H9 (cell line): ENCODE results near the gene ZDHHC24. TPM values are rescaled to one million over a fixed set of nuclear protein-coding genes. Genes with fewer than 3 reads are reported as not detected.
A peak's percentile ranks its signal among the peaks of the same experiment; 100 is the strongest.

Experiments
- DNase-seq: peaks from one replicate; pipeline ENCODE4 v3.0.0-alpha.2; 2017
- H2AFZ ChIP-seq: one replicate; pipeline ENCODE4 v1.6.1; 2013; ENCODE audit warnings: mild to moderate bottlenecking, low read length, control low read depth, moderate library complexity
- H2AK5ac ChIP-seq: 2 replicates; pipeline ENCODE4 v1.6.1; 2013; ENCODE audit warnings: low read length, control low read depth, mixed read lengths; ENCODE audit not compliant: insufficient read length
- H2BK120ac ChIP-seq: one replicate; pipeline ENCODE4 v1.6.1; 2013; ENCODE audit warnings: low read depth, mild to moderate bottlenecking, low read length, control low read depth, inconsistent platforms; ENCODE audit not compliant: poor library complexity, severe bottlenecking
- H2BK12ac ChIP-seq: 2 replicates; pipeline ENCODE4 v1.6.1; 2013; ENCODE audit warnings: low read length, control low read depth, mixed read lengths, low read depth; ENCODE audit not compliant: insufficient read length
- H2BK15ac ChIP-seq: 2 replicates; pipeline ENCODE4 v1.6.1; 2013; ENCODE audit warnings: low read depth, low read length, control low read depth
- H2BK20ac ChIP-seq: one replicate; pipeline ENCODE4 v1.6.1; 2013; ENCODE audit warnings: low read depth, mild to moderate bottlenecking, low read length, control low read depth, inconsistent platforms; ENCODE audit not compliant: poor library complexity, severe bottlenecking
- H2BK5ac ChIP-seq: 2 replicates; pipeline ENCODE4 v1.6.1; 2013; ENCODE audit warnings: low read length, control low read depth, mixed read lengths; ENCODE audit not compliant: insufficient read length
- H3K14ac ChIP-seq: 2 replicates; pipeline ENCODE4 v1.6.1; 2013; ENCODE audit warnings: low read length, control low read depth; ENCODE audit not compliant: insufficient read depth
- H3K18ac ChIP-seq: 2 replicates; pipeline ENCODE4 v1.6.1; 2013; ENCODE audit warnings: low read depth, mild to moderate bottlenecking, mixed read lengths, low read length, control low read depth; ENCODE audit not compliant: insufficient read length
- H3K23ac ChIP-seq: 2 replicates; pipeline ENCODE4 v1.6.1; 2013; ENCODE audit warnings: low read length, control low read depth, mixed read lengths, low read depth; ENCODE audit not compliant: insufficient read length
- H3K23me2 ChIP-seq: 2 replicates; pipeline ENCODE4 v1.6.1; 2013; ENCODE audit warnings: low read depth, mild to moderate bottlenecking, mixed read lengths, low read length, control low read depth; ENCODE audit not compliant: insufficient read length, poor library complexity, severe bottlenecking
- H3K27ac ChIP-seq: 2 replicates; pipeline ENCODE4 v1.5.1; 2013; ENCODE audit warnings: low read length, control low read depth, mixed read lengths, low read depth; ENCODE audit not compliant: insufficient read length
- H3K27me3 ChIP-seq: 2 replicates; pipeline ENCODE4 v1.6.1; 2013; ENCODE audit warnings: low read length, control low read depth, inconsistent platforms; ENCODE audit not compliant: insufficient read depth
- H3K4ac ChIP-seq: 2 replicates; pipeline ENCODE4 v1.6.1; 2013; ENCODE audit warnings: low read depth, mild to moderate bottlenecking, control low read depth, inconsistent platforms, low read length, moderate library complexity
- H3K4me1 ChIP-seq: 2 replicates; pipeline ENCODE4 v1.6.1; 2013; ENCODE audit warnings: low read length, control low read depth, inconsistent platforms; ENCODE audit not compliant: insufficient read depth
- H3K4me2 ChIP-seq: 2 replicates; pipeline ENCODE4 v1.6.1; 2013; ENCODE audit warnings: low read length, control low read depth, mixed read lengths; ENCODE audit not compliant: insufficient read length, insufficient read depth
- H3K56ac ChIP-seq: 2 replicates; pipeline ENCODE4 v1.6.1; 2013; ENCODE audit warnings: low read depth, mild to moderate bottlenecking, mixed read lengths, low read length, control low read depth; ENCODE audit not compliant: insufficient read length
- H3K79me1 ChIP-seq: 2 replicates; pipeline ENCODE4 v1.6.1; 2013; ENCODE audit warnings: low read depth, mild to moderate bottlenecking, moderate library complexity, low read length, control low read depth, inconsistent platforms; ENCODE audit not compliant: insufficient read depth, poor library complexity, severe bottlenecking
- H3K79me2 ChIP-seq: 2 replicates; pipeline ENCODE4 v1.6.1; 2013; ENCODE audit warnings: low read length, control low read depth, inconsistent platforms; ENCODE audit not compliant: insufficient read depth
- H3K9ac ChIP-seq: 2 replicates; pipeline ENCODE4 v1.6.1; 2013; ENCODE audit warnings: low read length, control low read depth, mixed read lengths; ENCODE audit not compliant: insufficient read length; ENCODE audit errors: extremely low read depth
- H3K9me3 ChIP-seq: one replicate; pipeline ENCODE4 v1.6.1; 2013; ENCODE audit warnings: low read depth, low read length, inconsistent platforms; ENCODE audit not compliant: control insufficient read depth
- H3T11ph ChIP-seq: one replicate; pipeline ENCODE4 v1.6.1; 2013; ENCODE audit warnings: mild to moderate bottlenecking, low read length, control low read depth, inconsistent platforms
- H4K20me1 ChIP-seq: one replicate; pipeline ENCODE4 v1.6.1; 2013; ENCODE audit not compliant: control insufficient read depth, insufficient read length, insufficient read depth
- H4K5ac ChIP-seq: 2 replicates; pipeline ENCODE4 v1.6.1; 2013; ENCODE audit warnings: low read depth, mild to moderate bottlenecking, mixed read lengths, low read length, control low read depth; ENCODE audit not compliant: insufficient read length
- H4K8ac ChIP-seq: replicated peaks from 2 replicates; pipeline ENCODE4 v1.6.1; 2013; ENCODE audit warnings: low read length, control low read depth, mixed read lengths, low read depth; ENCODE audit not compliant: insufficient read length
- H4K91ac ChIP-seq: 2 replicates; pipeline ENCODE4 v1.6.1; 2013; ENCODE audit warnings: low read depth, mild to moderate bottlenecking, moderate library complexity, mixed read lengths, low read length, control low read depth; ENCODE audit not compliant: insufficient read length
- H3K27ac Mint-ChIP-seq, 3 experiments: 2 replicates in 2 of 3; 3 replicates in 1 of 3; pipeline ENCODE4 v1.8.0; 2020 to 2021; ENCODE audit warnings: mixed read lengths in 3 of 3, mild to moderate bottlenecking in 1 of 3, moderate library complexity in 1 of 3
- H3K27me3 Mint-ChIP-seq: 2 replicates; pipeline ENCODE4 v1.8.0; 2021; ENCODE audit warnings: low read depth, mild to moderate bottlenecking, moderate library complexity, mixed read lengths
- H3K36me3 Mint-ChIP-seq, 3 experiments: 2 replicates in 2 of 3; 3 replicates in 1 of 3; pipeline ENCODE4 v1.8.0; 2020 to 2021; ENCODE audit warnings: low read depth in 3 of 3, mixed read lengths in 3 of 3; ENCODE audit not compliant: insufficient read depth in 1 of 3
- H3K4me1 Mint-ChIP-seq, 2 experiments: 2 replicates each; pipeline ENCODE4 v1.8.0; 2020; ENCODE audit warnings: mixed read lengths in 2 of 2
- H3K4me3 Mint-ChIP-seq, 2 experiments: 2 replicates in 1 of 2; 3 replicates in 1 of 2; pipeline ENCODE4 v1.8.0; 2020 to 2021; ENCODE audit warnings: mild to moderate bottlenecking in 2 of 2, mixed read lengths in 2 of 2, moderate library complexity in 1 of 2
- H3K9me3 Mint-ChIP-seq, 2 experiments: 2 replicates in 1 of 2; 3 replicates in 1 of 2; pipeline ENCODE4 v1.8.0; 2020; ENCODE audit warnings: mild to moderate bottlenecking in 2 of 2, mixed read lengths in 2 of 2, moderate library complexity in 1 of 2
- CTCF ChIP-seq: fragments of 200-600 bp; sonication (generic); conservative IDR thresholded peaks from 3 replicates; pipeline ENCODE4 v1.8.0; 2021; ENCODE audit warnings: antibody characterized with exemption, mild to moderate bottlenecking
- whole genome bisulfite sequencing: extraction: QIAGEN DNeasy Blood & Tissue Kit; methylation state at CpG from one replicate; pipeline ENCODE4 v1.1.7; 2013; ENCODE audit warnings: missing lambda C conversion rate, low lambda C conversion rate, mixed read lengths; ENCODE audit not compliant: insufficient read length; ENCODE audit errors: extremely low coverage; 5-methylcytosine and 5-hydroxymethylcytosine counted together
- total RNA-seq: library from RNA; stranded (reverse); gene quantifications from 2 replicates; pipeline ENCODE4 v1.2.1, GENCODE V29; 2021

ZDHHC24 gene
- total RNA-seq, 1 experiment from 2014 or later: 8.9 TPM

- no peaks in the 10 kb centered on the region for H3K27me3 ChIP-seq
- H2AFZ ChIP-seq: no peak overlapping the region
- no peak overlapping the region for H4K91ac ChIP-seq
- no peak for TF ChIP-seq CTCF
- H3K18ac ChIP-seq: no peak overlapping the region
- no peak overlapping the region for H3K4me2 ChIP-seq
- peaks cover 2 to 45% (median 36%) of the 10 kb centered on the region in 3 experiments; a peak in 5 of 7 replicates for H3K36me3 Mint-ChIP-seq
- no CpG with 5 or more reads among the region's 4 CpGs for WGBS
- no peaks in the 10 kb centered on the region; a peak in 1 of 5 replicates for H3K9me3 Mint-ChIP-seq
- H3K9ac ChIP-seq: no peak overlapping the region
- no peak overlapping the region for H3K4me3 Mint-ChIP-seq
- no peak for DNase-seq
- H3K23me2 ChIP-seq: no peaks in the 10 kb centered on the region
- H2BK5ac ChIP-seq: no peak overlapping the region
- no peak overlapping the region for H3K4ac ChIP-seq
- H3K4me1 Mint-ChIP-seq: peaks cover 21% of the 10 kb centered on the region in 2 experiments
- no peaks in the 10 kb centered on the region for H3K79me1 ChIP-seq
- H3K27ac Mint-ChIP-seq: peak overlapping the region in 1 of 3 experiments; percentile 19; a peak in 1 of 7 replicates
- no peaks in the 10 kb centered on the region; the same call in 1 of the 2 replicates for H3K27me3 Mint-ChIP-seq
- H3K9me3 ChIP-seq: no peaks in the 10 kb centered on the region
- no peak overlapping the region for H3K27ac ChIP-seq
- H4K5ac ChIP-seq: peak overlapping the region; percentile 32
- no peak overlapping the region for H3K23ac ChIP-seq
- no peaks in the 10 kb centered on the region for H3K79me2 ChIP-seq
- H2BK20ac ChIP-seq: no peak overlapping the region
- H3T11ph ChIP-seq: no peak overlapping the region
- no peak overlapping the region for H3K14ac ChIP-seq
- no peak overlapping the region for H3K56ac ChIP-seq
- no peaks in the 10 kb centered on the region for H4K20me1 ChIP-seq
- H4K8ac ChIP-seq: no peak overlapping the region
- H2BK15ac ChIP-seq: no peak overlapping the region
- no peak overlapping the region for H2AK5ac ChIP-seq
- no peak overlapping the region for H2BK12ac ChIP-seq
- no peak overlapping the region for H2BK120ac ChIP-seq
- H3K4me1 ChIP-seq: no peaks in the 10 kb centered on the region
Observed at GRCh38 chr11:66550887-66551286, 5.0 kb upstream of the ZDHHC24 start.
